Esophagus muscularis mucosa (tissue), 3 donors: ENCODE data around the gene ZMIZ1.

ENCODE experiments used
- POLR2AphosphoS5 ChIP-seq, 2 donors: sonication (generic); formaldehyde crosslinking; IDR thresholded peaks; one replicate each; pipeline ENCODE4 v1.6.1; 2017; ENCODE audit warnings: antibody characterized with exemption in 2 of 2
- TF ChIP-seq, protein P1 (sequence below), 3 experiments: fragments of 200-600 bp in 2 of 3; fragments of 450-650 bp in 1 of 3; sonication (generic) in 2 of 3; IDR thresholded peaks; one replicate each; pipeline ENCODE4 v1.5.1; 2017 to 2019; ENCODE audit warnings: antibody characterized with exemption in 3 of 3, mild to moderate bottlenecking in 2 of 3, moderate library complexity in 1 of 3

DNA sequence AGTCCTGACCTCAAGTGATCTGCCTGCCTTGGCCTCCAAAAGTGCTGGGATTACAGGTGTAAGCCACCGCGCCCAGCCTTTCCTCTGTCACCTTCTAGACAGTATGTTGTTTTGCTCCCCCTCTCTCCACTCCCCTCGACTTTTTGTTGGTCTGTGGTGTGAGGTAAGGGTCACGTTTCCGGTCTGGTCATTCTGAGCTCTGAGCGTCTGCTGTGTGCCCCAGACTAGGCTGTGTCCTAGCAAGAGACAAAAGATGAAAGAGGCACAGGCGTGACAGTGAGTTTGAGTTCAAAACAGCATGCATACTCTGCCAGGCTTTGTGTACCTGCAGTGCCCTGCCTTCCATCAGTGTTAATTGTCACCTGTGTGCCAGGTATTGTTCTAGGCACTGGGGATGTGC is 191.1 kb downstream of the ZMIZ1 start:
- TF ChIP-seq, protein P1, sequence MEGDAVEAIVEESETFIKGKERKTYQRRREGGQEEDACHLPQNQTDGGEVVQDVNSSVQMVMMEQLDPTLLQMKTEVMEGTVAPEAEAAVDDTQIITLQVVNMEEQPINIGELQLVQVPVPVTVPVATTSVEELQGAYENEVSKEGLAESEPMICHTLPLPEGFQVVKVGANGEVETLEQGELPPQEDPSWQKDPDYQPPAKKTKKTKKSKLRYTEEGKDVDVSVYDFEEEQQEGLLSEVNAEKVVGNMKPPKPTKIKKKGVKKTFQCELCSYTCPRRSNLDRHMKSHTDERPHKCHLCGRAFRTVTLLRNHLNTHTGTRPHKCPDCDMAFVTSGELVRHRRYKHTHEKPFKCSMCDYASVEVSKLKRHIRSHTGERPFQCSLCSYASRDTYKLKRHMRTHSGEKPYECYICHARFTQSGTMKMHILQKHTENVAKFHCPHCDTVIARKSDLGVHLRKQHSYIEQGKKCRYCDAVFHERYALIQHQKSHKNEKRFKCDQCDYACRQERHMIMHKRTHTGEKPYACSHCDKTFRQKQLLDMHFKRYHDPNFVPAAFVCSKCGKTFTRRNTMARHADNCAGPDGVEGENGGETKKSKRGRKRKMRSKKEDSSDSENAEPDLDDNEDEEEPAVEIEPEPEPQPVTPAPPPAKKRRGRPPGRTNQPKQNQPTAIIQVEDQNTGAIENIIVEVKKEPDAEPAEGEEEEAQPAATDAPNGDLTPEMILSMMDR (IDR thresholded peaks at IDR 0.05): no peak
- TF ChIP-seq POLR2AphosphoS5 (IDR thresholded peaks at IDR 0.05): no peak
